GM12878 (cell line): ENCODE results near the gene ADRA2B. TPM values are rescaled to one million over a fixed set of nuclear protein-coding genes. Genes with fewer than 3 reads are reported as not detected.
A peak's percentile ranks its signal among the peaks of the same experiment; 100 is the strongest.

Experiments
- ATAC-seq: fragments of 200-7000 bp; cut with Tn5 transposase; 3 replicates; pipeline ENCODE4 v1.9.1; 2020; ENCODE audit warnings: mild to moderate bottlenecking, moderate library complexity
- BruUV-seq: library from RNA; stranded (reverse); fragments of 400-500 nt; replicated peaks from 2 replicates; lab custom pipeline; 2021; lab: Mats Ljungman, UMichigan
- CTCF ChIA-PET: fragments of 300-600 bp; sonication (Branson Sonifier 250); formaldehyde crosslinking; extraction: SDS; loops from one replicate; lab custom pipeline; 2021; ENCODE audit warnings: inconsistent platforms; lab: Yijun Ruan, JAX
- POLR2A ChIA-PET: fragments of 350-600 bp; formaldehyde crosslinking; extraction: SDS; loops from one replicate; lab custom pipeline; 2021; ENCODE audit warnings: inconsistent platforms; lab: Charles Lee
- RAD21 ChIA-PET: fragments of 300-600 bp; sonication (Branson Sonifier 250); formaldehyde crosslinking; loops from one replicate; lab custom pipeline; 2023; ENCODE audit warnings: antibody characterized with exemption; ENCODE audit not compliant: unreplicated experiment; lab: Charles Lee
- SMC1A ChIA-PET: fragments of 300-600 bp; sonication (Branson Sonifier 250); formaldehyde crosslinking; loops from one replicate; lab custom pipeline; 2023; ENCODE audit not compliant: unreplicated experiment, uncharacterized antibody; lab: Charles Lee
- DNase-seq: peaks from one replicate; pipeline ENCODE4 v3.0.0-alpha.2; 2011; ENCODE audit warnings: low read depth, low spot score
- FAIRE-seq: peaks from 3 replicates; lab custom pipeline; 2011; peaks lifted over from hg19 to GRCh38; lab: Jason Lieb, UNC
- H2AFZ ChIP-seq: 2 replicates; pipeline ENCODE4 v1.6.0; 2011; ENCODE audit warnings: low read depth, low read length, control low read depth; ENCODE audit not compliant: control insufficient read depth
- H3K27ac ChIP-seq: 2 replicates; pipeline ENCODE4 v1.5.1; 2011; ENCODE audit warnings: control low read depth; ENCODE audit not compliant: control insufficient read depth, insufficient read depth
- H3K27me3 ChIP-seq, 2 experiments: replicated peaks in 1 of 2; 2 replicates each; pipeline versions ENCODE4 v1.6.0 to v1.6.1; 2011; ENCODE audit warnings: low read length in 1 of 2; ENCODE audit not compliant: control insufficient read depth in 2 of 2, insufficient read depth in 2 of 2
- H3K36me3 ChIP-seq, 2 experiments: 2 replicates each; pipeline ENCODE4 v1.5.1; 2011; ENCODE audit warnings: low read length in 1 of 2; ENCODE audit not compliant: control insufficient read depth in 2 of 2, insufficient read depth in 2 of 2
- H3K4me1 ChIP-seq: 2 replicates; pipeline ENCODE4 v1.6.1; 2011; ENCODE audit warnings: mild to moderate bottlenecking, low read length, moderate library complexity, mixed read lengths; ENCODE audit not compliant: control insufficient read depth, insufficient read depth
- H3K4me2 ChIP-seq: 2 replicates; pipeline ENCODE4 v1.6.0; 2011; ENCODE audit warnings: control low read depth; ENCODE audit not compliant: control insufficient read depth, insufficient read depth
- H3K4me3 ChIP-seq: fragments of 200-600 bp; sonication (generic); 2 replicates; pipeline ENCODE4 v1.5.1; 2016
- H3K79me2 ChIP-seq: 2 replicates; pipeline ENCODE4 v1.6.0; 2011; ENCODE audit warnings: low read length; ENCODE audit not compliant: control insufficient read depth, insufficient read depth
- H3K9ac ChIP-seq: 2 replicates; pipeline ENCODE4 v1.8.0; 2011; ENCODE audit warnings: low read length, control low read depth, mixed read lengths; ENCODE audit not compliant: control insufficient read depth, insufficient read depth
- H3K9me3 ChIP-seq: replicated peaks from 3 replicates; pipeline ENCODE4 v1.5.1; 2011; ENCODE audit warnings: mild to moderate bottlenecking, low read length; ENCODE audit not compliant: control insufficient read depth, insufficient read depth
- H4K20me1 ChIP-seq: 2 replicates; pipeline ENCODE4 v1.6.0; 2011; ENCODE audit not compliant: control insufficient read depth, insufficient read depth
- GABPA ChIP-seq: IDR thresholded peaks from 2 replicates; pipeline ENCODE4 v1.6.1; 2014; ENCODE audit warnings: antibody characterized with exemption, low read depth, mild to moderate bottlenecking, inconsistent platforms
- HDGF ChIP-seq: fragments of 450-650 bp; IDR thresholded peaks from 2 replicates; pipeline ENCODE4 v1.6.1; 2016; ENCODE audit warnings: antibody characterized with exemption
- IKZF1 ChIP-seq: fragments of 450-650 bp; conservative IDR thresholded peaks from 2 replicates; pipeline ENCODE4 v1.6.1; 2017; ENCODE audit warnings: antibody characterized with exemption, mild to moderate bottlenecking
- IKZF2 ChIP-seq, 2 experiments: fragments of 450-650 bp; IDR thresholded peaks; 2 replicates each; pipeline ENCODE4 v1.6.1; 2017; ENCODE audit warnings: mild to moderate bottlenecking in 2 of 2, moderate library complexity in 2 of 2
- JUND ChIP-seq: IDR thresholded peaks from 2 replicates; pipeline ENCODE4 v1.6.1; 2012; ENCODE audit warnings: low read depth, mild to moderate bottlenecking, low read length, improper control_type of control experiment, moderate library complexity
- NFIC ChIP-seq: IDR thresholded peaks from 2 replicates; pipeline ENCODE4 v1.6.1; 2012; ENCODE audit warnings: low read depth, mild to moderate bottlenecking, inconsistent platforms, low read length, moderate library complexity
- SMAD1 ChIP-seq: fragments of 450-650 bp; IDR thresholded peaks from 2 replicates; pipeline ENCODE4 v1.6.1; 2018; ENCODE audit warnings: mild to moderate bottlenecking, low read depth; ENCODE audit not compliant: partially characterized antibody
- TCF7 ChIP-seq: IDR thresholded peaks from 2 replicates; pipeline ENCODE4 v1.6.1; 2014; ENCODE audit warnings: antibody characterized with exemption, borderline replicate concordance
- WGBS: methylation state at CpG from one replicate; pipeline ENCODE4 v1.1.6; 2016; ENCODE audit warnings: low lambda C conversion rate; ENCODE audit not compliant: insufficient replicate concordance, insufficient coverage; ENCODE audit errors: missing lambda C conversion rate; 5-methylcytosine and 5-hydroxymethylcytosine counted together
- in situ Hi-C: fragments of 300-500 bp; cut with MboI; formaldehyde crosslinking; loops from 9 replicates; pipeline ENCODE4 v1.14.3; 2018; ENCODE audit warnings: mixed read lengths
- intact Hi-C: fragments of 100-400 bp; cut with micrococcal nuclease; formaldehyde crosslinking; loops from one replicate; pipeline ENCODE4 v1.14.2; 2022; ENCODE audit not compliant: unreplicated experiment
- polyA plus RNA-seq, 11 experiments: library from polyadenylated mRNA; depleted of rRNA in 4 of 11; unstranded in 6 of 11; stranded (reverse) in 5 of 11; fragments of >200 nt; fragmentation: Nextera tagmentation in 4 of 11; fragmentation: Illumina TruSeq in 1 of 11; extraction: Ambion mirVana in 4 of 11; extraction: Trizol in 1 of 11; gene quantifications; 1 replicate in 1 of 11; 2 replicates in 10 of 11; pipeline versions ENCODE4 v1.2.1 to v1.2.3, GENCODE V29; 2011 to 2016; ENCODE audit warnings: inconsistent platforms in 2 of 11, missing spikeins in 2 of 11, low read depth in 1 of 11
- total RNA-seq, 4 experiments: library from RNA; depleted of rRNA in 3 of 4; stranded (reverse); fragments of >200 nt in 3 of 4; fragmentation: Illumina TruSeq in 1 of 4; extraction: Trizol in 1 of 4; gene quantifications; 2 replicates each; pipeline versions ENCODE4 v1.2.1 to v1.2.3, GENCODE V29; 2013 to 2021
- TF ChIP-seq, protein P1 (sequence below): fragments of 450-650 bp; formaldehyde crosslinking; IDR thresholded peaks from 2 replicates; pipeline ENCODE4 v1.4.0; 2022; ENCODE audit warnings: mild to moderate bottlenecking, moderate library complexity
- TF ChIP-seq, protein P2 (sequence below): fragments of 450-650 bp; IDR thresholded peaks from 2 replicates; pipeline ENCODE4 v1.6.1; 2017; ENCODE audit warnings: mild to moderate bottlenecking
- TF ChIP-seq, protein P3 (sequence below): IDR thresholded peaks from 2 replicates; pipeline ENCODE4 v1.6.1; 2012; ENCODE audit warnings: low read length, inconsistent platforms
- TF ChIP-seq, protein P4 (sequence below): fragments of 150-350 bp; IDR thresholded peaks from 2 replicates; pipeline ENCODE4 v1.6.1; 2014; ENCODE audit warnings: mild to moderate bottlenecking, low read depth, low read length
- TF ChIP-seq, protein P5 (sequence below), 3 experiments: IDR thresholded peaks in 2 of 3; conservative IDR thresholded peaks in 1 of 3; 2 replicates each; pipeline ENCODE4 v1.5.1; 2011; ENCODE audit warnings: low read depth in 3 of 3, low read length in 3 of 3, mild to moderate bottlenecking in 3 of 3, control low read depth in 2 of 3, moderate library complexity in 2 of 3, inconsistent platforms in 1 of 3, mixed read lengths in 1 of 3; ENCODE audit not compliant: control insufficient read depth in 2 of 3, insufficient read depth in 1 of 3; ENCODE audit errors: extremely low read depth in 1 of 3

The ADRA2B gene
- total and polyA plus RNA-seq, 10 of the 15 experiments (the other 5 are each of a cell fraction or from before 2014, with no cell fraction given), result 0.01 to 0.10 (median 0.04) TPM; not detected in 6

DNA sequence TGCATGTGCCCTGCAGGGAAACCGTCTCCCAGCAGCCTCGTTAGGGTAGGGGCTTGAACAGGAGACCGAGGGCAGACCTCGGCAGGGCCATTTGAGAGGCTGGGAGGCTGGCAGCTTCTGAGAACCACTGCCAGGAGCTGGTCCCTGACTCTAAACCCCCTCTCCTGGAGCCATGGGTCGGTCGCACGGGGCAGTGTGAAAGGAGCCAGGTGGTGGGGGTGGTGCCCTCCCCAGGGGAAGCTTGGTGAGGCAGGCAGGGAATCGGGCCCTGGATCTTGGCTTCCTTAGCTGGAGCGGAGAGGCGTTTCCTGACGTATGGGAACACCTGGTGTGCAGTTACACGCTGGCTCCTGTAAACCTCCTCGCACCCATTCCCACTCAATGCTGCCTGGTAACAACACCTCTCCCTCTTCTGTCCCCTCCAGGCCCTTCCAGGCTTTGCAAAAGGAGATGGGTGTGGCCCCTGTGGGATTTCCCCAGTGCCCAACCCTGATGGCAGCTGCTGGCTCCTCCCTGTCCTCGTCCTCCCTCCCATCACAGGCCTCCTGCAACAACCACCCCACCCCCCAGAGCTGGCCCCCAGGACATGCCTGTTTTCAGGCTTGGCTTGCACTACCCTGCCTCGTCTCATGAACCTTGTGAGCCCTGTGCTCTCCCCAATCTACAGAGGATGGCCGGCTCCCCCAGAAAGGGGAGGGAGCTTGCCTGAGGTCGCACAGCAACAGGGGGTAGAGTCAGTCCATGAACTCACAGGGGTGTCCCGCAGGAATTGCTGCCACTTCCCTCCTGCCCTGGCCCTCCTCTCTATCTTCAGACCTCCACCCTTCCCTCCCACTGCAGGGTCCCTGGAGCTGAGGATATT, 24.4 kb downstream of the ADRA2B start:
- RAD21 ChIA-PET, result no interaction called here
- no peak overlapping the region for H3K4me2 ChIP-seq
- SMC1A ChIA-PET, result no interaction called here
- no peak overlapping the region for H3K9ac ChIP-seq
- CTCF ChIA-PET, result no interaction called here
- 35% methylated on average over 18 of the region's 18 CpGs for WGBS
- POLR2A ChIA-PET, result no interaction called here
- no peak for DNase-seq
- H2AFZ ChIP-seq, result no peak overlapping the region
- no peaks in the 10 kb centered on the region for H3K9me3 ChIP-seq
- ATAC-seq, result peak; percentile 48
- no peaks in the 10 kb centered on the region for H3K36me3 ChIP-seq
- H3K79me2 ChIP-seq, result no peaks in the 10 kb centered on the region
- H4K20me1 ChIP-seq, result no peaks in the 10 kb centered on the region
- intact Hi-C loops (no loop called here), in situ Hi-C loops (no loop called here)
- no TSS peak for BruUV-seq
- H3K4me3 ChIP-seq, result no peak overlapping the region
- no peak for FAIRE-seq
- H3K27me3 ChIP-seq, result no peaks in the 10 kb centered on the region
- H3K27ac ChIP-seq, result no peak overlapping the region
- no peaks in the 10 kb centered on the region for H3K4me1 ChIP-seq
- TF ChIP-seq, protein P1, sequence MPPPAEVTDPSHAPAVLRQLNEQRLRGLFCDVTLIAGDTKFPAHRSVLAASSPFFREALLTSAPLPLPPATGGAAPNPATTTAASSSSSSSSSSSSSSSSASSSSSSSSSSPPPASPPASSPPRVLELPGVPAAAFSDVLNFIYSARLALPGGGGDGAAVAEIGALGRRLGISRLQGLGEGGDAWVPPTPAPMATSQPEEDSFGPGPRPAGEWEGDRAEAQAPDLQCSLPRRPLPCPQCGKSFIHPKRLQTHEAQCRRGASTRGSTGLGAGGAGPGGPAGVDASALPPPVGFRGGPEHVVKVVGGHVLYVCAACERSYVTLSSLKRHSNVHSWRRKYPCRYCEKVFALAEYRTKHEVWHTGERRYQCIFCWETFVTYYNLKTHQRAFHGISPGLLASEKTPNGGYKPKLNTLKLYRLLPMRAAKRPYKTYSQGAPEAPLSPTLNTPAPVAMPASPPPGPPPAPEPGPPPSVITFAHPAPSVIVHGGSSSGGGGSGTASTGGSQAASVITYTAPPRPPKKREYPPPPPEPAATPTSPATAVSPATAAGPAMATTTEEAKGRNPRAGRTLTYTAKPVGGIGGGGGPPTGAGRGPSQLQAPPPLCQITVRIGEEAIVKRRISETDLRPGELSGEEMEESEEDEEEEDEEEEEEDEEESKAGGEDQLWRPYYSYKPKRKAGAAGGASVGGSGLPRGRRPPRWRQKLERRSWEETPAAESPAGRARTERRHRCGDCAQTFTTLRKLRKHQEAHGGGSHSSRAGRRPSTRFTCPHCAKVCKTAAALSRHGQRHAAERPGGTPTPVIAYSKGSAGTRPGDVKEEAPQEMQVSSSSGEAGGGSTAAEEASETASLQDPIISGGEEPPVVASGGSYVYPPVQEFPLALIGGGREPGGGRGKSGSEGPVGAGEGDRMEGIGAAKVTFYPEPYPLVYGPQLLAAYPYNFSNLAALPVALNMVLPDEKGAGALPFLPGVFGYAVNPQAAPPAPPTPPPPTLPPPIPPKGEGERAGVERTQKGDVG (CRISPR knock-in tag), result no peak
- no peak for TF ChIP-seq HDGF
- TF ChIP-seq JUND, result no peak
- TF ChIP-seq GABPA, result no peak
- TF ChIP-seq NFIC, result no peak
- no peak for TF ChIP-seq IKZF2 (IDR thresholded peaks at IDR 0.05)
- no peak for TF ChIP-seq TCF7
- TF ChIP-seq, protein P2, sequence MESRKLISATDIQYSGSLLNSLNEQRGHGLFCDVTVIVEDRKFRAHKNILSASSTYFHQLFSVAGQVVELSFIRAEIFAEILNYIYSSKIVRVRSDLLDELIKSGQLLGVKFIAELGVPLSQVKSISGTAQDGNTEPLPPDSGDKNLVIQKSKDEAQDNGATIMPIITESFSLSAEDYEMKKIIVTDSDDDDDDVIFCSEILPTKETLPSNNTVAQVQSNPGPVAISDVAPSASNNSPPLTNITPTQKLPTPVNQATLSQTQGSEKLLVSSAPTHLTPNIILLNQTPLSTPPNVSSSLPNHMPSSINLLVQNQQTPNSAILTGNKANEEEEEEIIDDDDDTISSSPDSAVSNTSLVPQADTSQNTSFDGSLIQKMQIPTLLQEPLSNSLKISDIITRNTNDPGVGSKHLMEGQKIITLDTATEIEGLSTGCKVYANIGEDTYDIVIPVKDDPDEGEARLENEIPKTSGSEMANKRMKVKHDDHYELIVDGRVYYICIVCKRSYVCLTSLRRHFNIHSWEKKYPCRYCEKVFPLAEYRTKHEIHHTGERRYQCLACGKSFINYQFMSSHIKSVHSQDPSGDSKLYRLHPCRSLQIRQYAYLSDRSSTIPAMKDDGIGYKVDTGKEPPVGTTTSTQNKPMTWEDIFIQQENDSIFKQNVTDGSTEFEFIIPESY, result no peak
- TF ChIP-seq, protein P3, sequence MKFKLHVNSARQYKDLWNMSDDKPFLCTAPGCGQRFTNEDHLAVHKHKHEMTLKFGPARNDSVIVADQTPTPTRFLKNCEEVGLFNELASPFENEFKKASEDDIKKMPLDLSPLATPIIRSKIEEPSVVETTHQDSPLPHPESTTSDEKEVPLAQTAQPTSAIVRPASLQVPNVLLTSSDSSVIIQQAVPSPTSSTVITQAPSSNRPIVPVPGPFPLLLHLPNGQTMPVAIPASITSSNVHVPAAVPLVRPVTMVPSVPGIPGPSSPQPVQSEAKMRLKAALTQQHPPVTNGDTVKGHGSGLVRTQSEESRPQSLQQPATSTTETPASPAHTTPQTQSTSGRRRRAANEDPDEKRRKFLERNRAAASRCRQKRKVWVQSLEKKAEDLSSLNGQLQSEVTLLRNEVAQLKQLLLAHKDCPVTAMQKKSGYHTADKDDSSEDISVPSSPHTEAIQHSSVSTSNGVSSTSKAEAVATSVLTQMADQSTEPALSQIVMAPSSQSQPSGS, result no peak
- no peak for TF ChIP-seq SMAD1
- TF ChIP-seq, protein P4, sequence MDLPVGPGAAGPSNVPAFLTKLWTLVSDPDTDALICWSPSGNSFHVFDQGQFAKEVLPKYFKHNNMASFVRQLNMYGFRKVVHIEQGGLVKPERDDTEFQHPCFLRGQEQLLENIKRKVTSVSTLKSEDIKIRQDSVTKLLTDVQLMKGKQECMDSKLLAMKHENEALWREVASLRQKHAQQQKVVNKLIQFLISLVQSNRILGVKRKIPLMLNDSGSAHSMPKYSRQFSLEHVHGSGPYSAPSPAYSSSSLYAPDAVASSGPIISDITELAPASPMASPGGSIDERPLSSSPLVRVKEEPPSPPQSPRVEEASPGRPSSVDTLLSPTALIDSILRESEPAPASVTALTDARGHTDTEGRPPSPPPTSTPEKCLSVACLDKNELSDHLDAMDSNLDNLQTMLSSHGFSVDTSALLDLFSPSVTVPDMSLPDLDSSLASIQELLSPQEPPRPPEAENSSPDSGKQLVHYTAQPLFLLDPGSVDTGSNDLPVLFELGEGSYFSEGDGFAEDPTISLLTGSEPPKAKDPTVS, result no peak
- no peak for TF ChIP-seq IKZF1
- TF ChIP-seq, protein P5, sequence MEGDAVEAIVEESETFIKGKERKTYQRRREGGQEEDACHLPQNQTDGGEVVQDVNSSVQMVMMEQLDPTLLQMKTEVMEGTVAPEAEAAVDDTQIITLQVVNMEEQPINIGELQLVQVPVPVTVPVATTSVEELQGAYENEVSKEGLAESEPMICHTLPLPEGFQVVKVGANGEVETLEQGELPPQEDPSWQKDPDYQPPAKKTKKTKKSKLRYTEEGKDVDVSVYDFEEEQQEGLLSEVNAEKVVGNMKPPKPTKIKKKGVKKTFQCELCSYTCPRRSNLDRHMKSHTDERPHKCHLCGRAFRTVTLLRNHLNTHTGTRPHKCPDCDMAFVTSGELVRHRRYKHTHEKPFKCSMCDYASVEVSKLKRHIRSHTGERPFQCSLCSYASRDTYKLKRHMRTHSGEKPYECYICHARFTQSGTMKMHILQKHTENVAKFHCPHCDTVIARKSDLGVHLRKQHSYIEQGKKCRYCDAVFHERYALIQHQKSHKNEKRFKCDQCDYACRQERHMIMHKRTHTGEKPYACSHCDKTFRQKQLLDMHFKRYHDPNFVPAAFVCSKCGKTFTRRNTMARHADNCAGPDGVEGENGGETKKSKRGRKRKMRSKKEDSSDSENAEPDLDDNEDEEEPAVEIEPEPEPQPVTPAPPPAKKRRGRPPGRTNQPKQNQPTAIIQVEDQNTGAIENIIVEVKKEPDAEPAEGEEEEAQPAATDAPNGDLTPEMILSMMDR (IDR thresholded peaks at IDR 0.05 in 2 of 3, conservative IDR thresholded peaks at IDR 0.05 in 1 of 3; ENCODE audit: control insufficient read depth in 2 of 3, extremely low read depth in 1 of 3, insufficient read depth in 1 of 3, low read depth in 3 of 3, low read length in 3 of 3), result no peak
